Measurements from ENCODE around the gene PPP1R1A. TPM values are rescaled to one million over a fixed set of nuclear protein-coding genes. Genes with fewer than 3 reads are reported as not detected.

The PPP1R1A gene
- total and polyA plus RNA-seq, 2 experiments from 2014 or later: 14.0 to 43.2 TPM

DNA sequence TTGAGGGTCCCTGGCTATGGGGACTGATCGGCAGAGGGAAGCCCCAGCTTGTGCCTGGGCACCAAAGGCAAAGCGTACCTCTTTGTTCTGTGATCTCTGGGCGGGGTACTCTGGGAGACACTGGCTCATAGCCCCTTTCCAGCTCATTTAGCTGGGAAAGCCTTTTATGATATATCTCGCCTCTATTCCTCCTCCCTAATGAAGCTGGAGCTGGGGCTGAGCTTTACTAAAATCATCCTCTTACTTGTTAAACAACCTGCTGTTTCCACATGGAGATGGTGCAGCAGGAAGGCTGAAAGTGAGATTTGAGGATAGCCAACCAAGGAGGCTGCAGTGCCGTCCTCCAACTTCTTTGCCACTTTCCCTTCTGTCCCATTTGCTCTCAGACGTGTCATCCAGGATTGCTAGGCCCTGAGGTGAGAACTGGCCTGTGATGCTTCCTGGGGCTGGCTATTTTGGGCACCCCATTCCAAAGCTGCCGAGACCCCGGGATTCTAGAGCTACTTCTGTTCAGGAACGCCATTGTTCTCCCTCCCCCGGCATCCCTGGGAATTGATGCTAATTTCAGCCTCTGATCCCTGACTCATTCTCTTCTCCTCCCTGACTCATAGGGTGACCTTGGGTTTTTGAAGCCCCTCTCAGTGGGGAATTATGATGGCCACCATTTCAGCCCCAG lies 23.0 kb downstream of the PPP1R1A start:
- Histone ChIP-seq H3K4me1 (ENCODE audit: insufficient read depth) (no peaks in the 10 kb centered on the region), H2AFZ (no peak overlapping the region), H4K20me1 (ENCODE audit: insufficient read depth, poor library complexity, severe bottlenecking) (no peaks in the 10 kb centered on the region), H3K9me3 (ENCODE audit: low read depth) (no peaks in the 10 kb centered on the region), H3K36me3 (replicated peaks; ENCODE audit: insufficient read depth, low read depth) (no peaks in the 10 kb centered on the region), H3K27me3 (peaks cover 27% of the 10 kb centered on the region), H3K79me2 (no peaks in the 10 kb centered on the region), H3K9me2 (replicated peaks; ENCODE audit: insufficient read depth) (no peaks in the 10 kb centered on the region), H3K4me2 (no peak overlapping the region), H3K27ac (no peak overlapping the region), H3K4me3 (no peak overlapping the region)
- WGBS (ENCODE audit: low lambda C conversion rate, missing lambda C conversion rate): 53% methylated on average over 10 of the region's 10 CpGs
- no peak for TF ChIP-seq EZH2phosphoT487 (IDR thresholded peaks at IDR 0.05; ENCODE audit: low read depth, severe bottlenecking, unreplicated experiment)
- no peak for TF ChIP-seq EZH2 (IDR thresholded peaks at IDR 0.05; ENCODE audit: borderline replicate concordance)
- TF ChIP-seq, protein P1, sequence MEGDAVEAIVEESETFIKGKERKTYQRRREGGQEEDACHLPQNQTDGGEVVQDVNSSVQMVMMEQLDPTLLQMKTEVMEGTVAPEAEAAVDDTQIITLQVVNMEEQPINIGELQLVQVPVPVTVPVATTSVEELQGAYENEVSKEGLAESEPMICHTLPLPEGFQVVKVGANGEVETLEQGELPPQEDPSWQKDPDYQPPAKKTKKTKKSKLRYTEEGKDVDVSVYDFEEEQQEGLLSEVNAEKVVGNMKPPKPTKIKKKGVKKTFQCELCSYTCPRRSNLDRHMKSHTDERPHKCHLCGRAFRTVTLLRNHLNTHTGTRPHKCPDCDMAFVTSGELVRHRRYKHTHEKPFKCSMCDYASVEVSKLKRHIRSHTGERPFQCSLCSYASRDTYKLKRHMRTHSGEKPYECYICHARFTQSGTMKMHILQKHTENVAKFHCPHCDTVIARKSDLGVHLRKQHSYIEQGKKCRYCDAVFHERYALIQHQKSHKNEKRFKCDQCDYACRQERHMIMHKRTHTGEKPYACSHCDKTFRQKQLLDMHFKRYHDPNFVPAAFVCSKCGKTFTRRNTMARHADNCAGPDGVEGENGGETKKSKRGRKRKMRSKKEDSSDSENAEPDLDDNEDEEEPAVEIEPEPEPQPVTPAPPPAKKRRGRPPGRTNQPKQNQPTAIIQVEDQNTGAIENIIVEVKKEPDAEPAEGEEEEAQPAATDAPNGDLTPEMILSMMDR (IDR thresholded peaks at IDR 0.05; ENCODE audit: poor library complexity): no peak
- DNase-seq (ENCODE audit: low spot score): no peak

DNA sequence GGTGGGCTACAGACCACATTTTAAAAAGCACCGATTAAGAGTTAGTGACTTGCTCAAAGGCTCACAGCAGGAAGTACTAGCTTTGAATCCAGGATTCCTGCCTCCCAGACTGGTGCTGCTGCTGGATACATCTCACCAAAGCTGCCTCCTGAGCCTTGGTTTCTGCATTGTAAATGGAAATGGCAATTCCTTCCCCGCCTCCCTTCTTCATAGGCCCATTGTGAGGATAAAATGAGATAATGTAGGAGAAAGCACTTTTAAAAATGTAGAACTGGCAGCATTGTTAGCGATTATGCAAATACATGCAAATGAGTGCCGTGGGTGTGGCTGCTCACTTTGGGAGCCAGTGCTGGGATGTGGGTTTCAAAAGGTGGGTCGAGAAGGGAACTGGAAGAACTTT lies 23.7 kb downstream of the PPP1R1A start:
- Histone ChIP-seq H3K9me2 (replicated peaks; ENCODE audit: insufficient read depth) (no peaks in the 10 kb centered on the region), H3K36me3 (replicated peaks; ENCODE audit: insufficient read depth, low read depth) (no peaks in the 10 kb centered on the region), H4K20me1 (ENCODE audit: insufficient read depth, poor library complexity, severe bottlenecking) (no peaks in the 10 kb centered on the region), H3K79me2 (no peaks in the 10 kb centered on the region), H3K27me3 (peaks cover 30% of the 10 kb centered on the region), H3K9me3 (ENCODE audit: low read depth) (no peaks in the 10 kb centered on the region), H3K4me2 (no peak overlapping the region), H3K27ac (no peak overlapping the region), H3K4me3 (no peak overlapping the region), H2AFZ (no peak overlapping the region), H3K4me1 (ENCODE audit: insufficient read depth) (no peaks in the 10 kb centered on the region)
- no peak for TF ChIP-seq EZH2 (IDR thresholded peaks at IDR 0.05; ENCODE audit: borderline replicate concordance)
- TF ChIP-seq, protein P1 (IDR thresholded peaks at IDR 0.05; ENCODE audit: poor library complexity): no peak
- no peak for TF ChIP-seq EZH2phosphoT487 (IDR thresholded peaks at IDR 0.05; ENCODE audit: low read depth, severe bottlenecking, unreplicated experiment)
- WGBS (ENCODE audit: low lambda C conversion rate, missing lambda C conversion rate): 32% methylated on average over 5 of the region's 5 CpGs
- DNase-seq (ENCODE audit: low spot score): no peak

DNA sequence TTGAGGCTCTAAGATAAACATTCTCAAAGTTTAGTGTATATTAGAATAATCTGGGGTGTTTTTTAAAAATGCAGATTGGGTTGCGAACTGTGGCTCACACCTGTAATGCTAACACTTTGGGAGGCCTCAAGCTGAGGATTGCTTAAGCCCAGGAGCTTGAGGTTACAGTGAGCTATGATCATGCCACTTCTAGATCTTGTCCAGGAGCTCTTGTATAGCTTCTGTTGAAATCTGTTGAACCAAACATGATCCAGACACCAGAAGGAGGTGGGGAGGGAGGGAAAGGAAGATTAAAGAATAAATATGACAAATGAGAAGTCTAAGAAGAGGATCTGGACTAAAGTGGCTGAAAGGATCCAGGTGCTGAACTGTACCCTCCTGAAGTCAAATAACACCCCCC lies 24.7 kb downstream of the PPP1R1A start:
- DNase-seq (ENCODE audit: low spot score): no peak
- Histone ChIP-seq H3K9me2 (replicated peaks; ENCODE audit: insufficient read depth) (no peaks in the 10 kb centered on the region), H2AFZ (no peak overlapping the region), H3K4me2 (no peak overlapping the region), H4K20me1 (ENCODE audit: insufficient read depth, poor library complexity, severe bottlenecking) (no peaks in the 10 kb centered on the region), H3K79me2 (no peaks in the 10 kb centered on the region), H3K36me3 (replicated peaks; ENCODE audit: insufficient read depth, low read depth) (no peaks in the 10 kb centered on the region), H3K27ac (no peak overlapping the region), H3K9me3 (ENCODE audit: low read depth) (no peaks in the 10 kb centered on the region), H3K4me1 (ENCODE audit: insufficient read depth) (no peaks in the 10 kb centered on the region), H3K27me3 (peaks cover 36% of the 10 kb centered on the region), H3K4me3 (no peak overlapping the region)
- TF ChIP-seq EZH2 (IDR thresholded peaks at IDR 0.05; ENCODE audit: borderline replicate concordance) (no peak), EZH2phosphoT487 (IDR thresholded peaks at IDR 0.05; ENCODE audit: low read depth, severe bottlenecking, unreplicated experiment) (no peak)
- TF ChIP-seq, protein P1 (IDR thresholded peaks at IDR 0.05; ENCODE audit: poor library complexity): no peak
- WGBS (ENCODE audit: low lambda C conversion rate, missing lambda C conversion rate): 80% methylated on average over 1 of the region's 1 CpG

All from hepatocyte (in vitro differentiated cells).